ENCODE measurements around the gene CLIP2.
"Not testable (repeated sequence)": the region's sequence is repeated elsewhere in the genome, so short reads cannot be mapped to it uniquely, and the experiment has no call there.

CLIP2 gene

DNA sequence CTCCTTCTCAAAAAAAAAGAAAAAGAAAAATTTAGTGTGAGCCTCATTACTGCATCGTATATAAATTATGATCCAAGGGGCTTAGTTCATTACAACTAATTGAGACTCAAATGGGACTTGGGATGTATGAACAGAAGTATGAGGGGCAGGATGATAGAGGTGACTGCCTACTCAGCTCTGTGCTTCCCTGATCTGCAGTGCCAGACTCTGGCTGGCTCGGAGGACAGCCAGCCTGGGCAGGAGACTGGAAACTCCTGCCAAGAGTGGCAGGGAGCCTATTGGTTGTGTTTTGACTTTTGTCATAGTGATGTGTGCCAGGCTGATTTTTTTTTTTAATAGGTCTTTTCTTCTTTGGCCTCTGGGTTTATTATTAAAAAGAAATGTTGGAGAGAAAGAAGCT, 90.7 kb downstream of the CLIP2 start:
- peak; percentile 96 for TF ChIP-seq ZNF70 (CRISPR knock-in tag; IDR thresholded peaks at IDR 0.05)
- no peak for TF ChIP-seq GLIS3 (CRISPR knock-in tag; IDR thresholded peaks at IDR 0.05)
- no peak for ATAC-seq

DNA sequence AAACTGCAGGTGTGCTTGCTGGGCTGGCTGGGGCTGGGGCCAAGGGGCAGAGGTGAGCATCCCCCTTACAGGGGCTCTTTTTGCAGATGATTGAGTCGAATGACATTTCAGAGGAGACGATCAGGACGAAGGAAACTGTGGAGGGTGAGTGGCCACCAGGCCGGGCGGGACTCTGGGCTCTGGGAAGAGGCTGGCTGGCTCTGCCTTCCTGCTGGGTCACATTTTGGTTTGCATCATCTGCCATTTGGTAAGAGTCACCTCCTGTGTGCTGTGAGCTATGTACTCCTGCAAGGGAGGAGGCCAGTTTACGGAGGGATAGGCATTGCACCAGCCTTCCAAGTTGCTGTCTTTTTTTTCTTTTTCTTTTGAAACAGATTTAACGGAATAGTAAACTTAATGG, 91.5 kb downstream of the CLIP2 start:
- TF ChIP-seq, protein P1, sequence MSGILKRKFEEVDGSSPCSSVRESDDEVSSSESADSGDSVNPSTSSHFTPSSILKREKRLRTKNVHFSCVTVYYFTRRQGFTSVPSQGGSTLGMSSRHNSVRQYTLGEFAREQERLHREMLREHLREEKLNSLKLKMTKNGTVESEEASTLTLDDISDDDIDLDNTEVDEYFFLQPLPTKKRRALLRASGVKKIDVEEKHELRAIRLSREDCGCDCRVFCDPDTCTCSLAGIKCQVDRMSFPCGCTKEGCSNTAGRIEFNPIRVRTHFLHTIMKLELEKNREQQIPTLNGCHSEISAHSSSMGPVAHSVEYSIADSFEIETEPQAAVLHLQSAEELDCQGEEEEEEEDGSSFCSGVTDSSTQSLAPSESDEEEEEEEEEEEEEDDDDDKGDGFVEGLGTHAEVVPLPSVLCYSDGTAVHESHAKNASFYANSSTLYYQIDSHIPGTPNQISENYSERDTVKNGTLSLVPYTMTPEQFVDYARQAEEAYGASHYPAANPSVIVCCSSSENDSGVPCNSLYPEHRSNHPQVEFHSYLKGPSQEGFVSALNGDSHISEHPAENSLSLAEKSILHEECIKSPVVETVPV (CRISPR knock-in tag; IDR thresholded peaks at IDR 0.05), result no peak
- TF ChIP-seq CSDC2 (CRISPR knock-in tag; IDR thresholded peaks at IDR 0.05) (no peak), BACH2 (CRISPR knock-in tag; IDR thresholded peaks at IDR 0.05; ENCODE audit: borderline replicate concordance) (no peak), PPARA (CRISPR knock-in tag; IDR thresholded peaks at IDR 0.05; ENCODE audit: borderline replicate concordance) (no peak), ZC3H10 (CRISPR knock-in tag; IDR thresholded peaks at IDR 0.05) (no peak), ISL1 (CRISPR knock-in tag; IDR thresholded peaks at IDR 0.05) (no peak), ZNF70 (CRISPR knock-in tag; IDR thresholded peaks at IDR 0.05) (no peak), SNAI2 (CRISPR knock-in tag; IDR thresholded peaks at IDR 0.05) (no peak), OSR1 (CRISPR knock-in tag; IDR thresholded peaks at IDR 0.05) (no peak), TOX (CRISPR knock-in tag; IDR thresholded peaks at IDR 0.05; ENCODE audit: borderline replicate concordance) (no peak), ZFP30 (CRISPR knock-in tag; IDR thresholded peaks at IDR 0.05) (no peak), ESRRG (CRISPR knock-in tag; IDR thresholded peaks at IDR 0.05) (no peak), RARB (CRISPR knock-in tag; IDR thresholded peaks at IDR 0.05) (no peak), GLIS3 (CRISPR knock-in tag; IDR thresholded peaks at IDR 0.05) (no peak), ZFP3 (CRISPR knock-in tag; IDR thresholded peaks at IDR 0.05) (no peak), ARNTL (CRISPR knock-in tag; IDR thresholded peaks at IDR 0.05; ENCODE audit: borderline replicate concordance, low read depth) (no peak)
- TF ChIP-seq, protein P2, sequence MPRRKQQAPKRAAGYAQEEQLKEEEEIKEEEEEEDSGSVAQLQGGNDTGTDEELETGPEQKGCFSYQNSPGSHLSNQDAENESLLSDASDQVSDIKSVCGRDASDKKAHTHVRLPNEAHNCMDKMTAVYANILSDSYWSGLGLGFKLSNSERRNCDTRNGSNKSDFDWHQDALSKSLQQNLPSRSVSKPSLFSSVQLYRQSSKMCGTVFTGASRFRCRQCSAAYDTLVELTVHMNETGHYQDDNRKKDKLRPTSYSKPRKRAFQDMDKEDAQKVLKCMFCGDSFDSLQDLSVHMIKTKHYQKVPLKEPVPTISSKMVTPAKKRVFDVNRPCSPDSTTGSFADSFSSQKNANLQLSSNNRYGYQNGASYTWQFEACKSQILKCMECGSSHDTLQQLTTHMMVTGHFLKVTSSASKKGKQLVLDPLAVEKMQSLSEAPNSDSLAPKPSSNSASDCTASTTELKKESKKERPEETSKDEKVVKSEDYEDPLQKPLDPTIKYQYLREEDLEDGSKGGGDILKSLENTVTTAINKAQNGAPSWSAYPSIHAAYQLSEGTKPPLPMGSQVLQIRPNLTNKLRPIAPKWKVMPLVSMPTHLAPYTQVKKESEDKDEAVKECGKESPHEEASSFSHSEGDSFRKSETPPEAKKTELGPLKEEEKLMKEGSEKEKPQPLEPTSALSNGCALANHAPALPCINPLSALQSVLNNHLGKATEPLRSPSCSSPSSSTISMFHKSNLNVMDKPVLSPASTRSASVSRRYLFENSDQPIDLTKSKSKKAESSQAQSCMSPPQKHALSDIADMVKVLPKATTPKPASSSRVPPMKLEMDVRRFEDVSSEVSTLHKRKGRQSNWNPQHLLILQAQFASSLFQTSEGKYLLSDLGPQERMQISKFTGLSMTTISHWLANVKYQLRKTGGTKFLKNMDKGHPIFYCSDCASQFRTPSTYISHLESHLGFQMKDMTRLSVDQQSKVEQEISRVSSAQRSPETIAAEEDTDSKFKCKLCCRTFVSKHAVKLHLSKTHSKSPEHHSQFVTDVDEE (CRISPR knock-in tag; IDR thresholded peaks at IDR 0.05), result no peak
- TF ChIP-seq, protein P3, sequence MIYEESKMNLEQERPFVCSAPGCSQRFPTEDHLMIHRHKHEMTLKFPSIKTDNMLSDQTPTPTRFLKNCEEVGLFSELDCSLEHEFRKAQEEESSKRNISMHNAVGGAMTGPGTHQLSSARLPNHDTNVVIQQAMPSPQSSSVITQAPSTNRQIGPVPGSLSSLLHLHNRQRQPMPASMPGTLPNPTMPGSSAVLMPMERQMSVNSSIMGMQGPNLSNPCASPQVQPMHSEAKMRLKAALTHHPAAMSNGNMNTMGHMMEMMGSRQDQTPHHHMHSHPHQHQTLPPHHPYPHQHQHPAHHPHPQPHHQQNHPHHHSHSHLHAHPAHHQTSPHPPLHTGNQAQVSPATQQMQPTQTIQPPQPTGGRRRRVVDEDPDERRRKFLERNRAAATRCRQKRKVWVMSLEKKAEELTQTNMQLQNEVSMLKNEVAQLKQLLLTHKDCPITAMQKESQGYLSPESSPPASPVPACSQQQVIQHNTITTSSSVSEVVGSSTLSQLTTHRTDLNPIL (CRISPR knock-in tag; IDR thresholded peaks at IDR 0.05; ENCODE audit: low read depth), result no peak
- TF ChIP-seq, protein P4, sequence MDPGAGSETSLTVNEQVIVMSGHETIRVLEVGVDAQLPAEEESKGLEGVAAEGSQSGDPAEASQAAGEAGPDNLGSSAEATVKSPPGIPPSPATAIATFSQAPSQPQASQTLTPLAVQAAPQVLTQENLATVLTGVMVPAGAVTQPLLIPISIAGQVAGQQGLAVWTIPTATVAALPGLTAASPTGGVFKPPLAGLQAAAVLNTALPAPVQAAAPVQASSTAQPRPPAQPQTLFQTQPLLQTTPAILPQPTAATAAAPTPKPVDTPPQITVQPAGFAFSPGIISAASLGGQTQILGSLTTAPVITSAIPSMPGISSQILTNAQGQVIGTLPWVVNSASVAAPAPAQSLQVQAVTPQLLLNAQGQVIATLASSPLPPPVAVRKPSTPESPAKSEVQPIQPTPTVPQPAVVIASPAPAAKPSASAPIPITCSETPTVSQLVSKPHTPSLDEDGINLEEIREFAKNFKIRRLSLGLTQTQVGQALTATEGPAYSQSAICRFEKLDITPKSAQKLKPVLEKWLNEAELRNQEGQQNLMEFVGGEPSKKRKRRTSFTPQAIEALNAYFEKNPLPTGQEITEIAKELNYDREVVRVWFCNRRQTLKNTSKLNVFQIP (CRISPR knock-in tag; IDR thresholded peaks at IDR 0.05; ENCODE audit: borderline replicate concordance, low read depth), result no peak
- no peak for ATAC-seq

DNA sequence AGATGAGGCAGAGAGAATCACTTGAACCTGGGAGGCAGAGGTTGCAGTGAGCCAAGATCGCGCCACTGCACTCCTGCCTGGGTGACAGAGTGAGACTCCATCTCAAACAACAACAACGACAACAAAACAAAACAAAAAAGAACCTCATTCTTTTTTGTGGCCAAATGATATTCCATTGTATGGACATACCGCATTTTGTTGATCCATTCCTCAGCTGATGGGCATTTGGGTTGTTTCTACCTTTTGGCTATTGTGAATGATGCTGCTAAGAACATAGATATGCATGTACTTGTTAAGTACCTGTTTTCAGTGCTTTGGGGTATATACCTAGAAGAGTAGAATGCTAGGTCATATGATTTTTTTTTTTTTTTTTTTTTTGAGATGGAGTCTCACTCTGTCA, 94.9 kb downstream of the CLIP2 start:
- not testable (repeated sequence) for ATAC-seq
- peak; percentile 97 for TF ChIP-seq ZNF8 (CRISPR knock-in tag; IDR thresholded peaks at IDR 0.05)

DNA sequence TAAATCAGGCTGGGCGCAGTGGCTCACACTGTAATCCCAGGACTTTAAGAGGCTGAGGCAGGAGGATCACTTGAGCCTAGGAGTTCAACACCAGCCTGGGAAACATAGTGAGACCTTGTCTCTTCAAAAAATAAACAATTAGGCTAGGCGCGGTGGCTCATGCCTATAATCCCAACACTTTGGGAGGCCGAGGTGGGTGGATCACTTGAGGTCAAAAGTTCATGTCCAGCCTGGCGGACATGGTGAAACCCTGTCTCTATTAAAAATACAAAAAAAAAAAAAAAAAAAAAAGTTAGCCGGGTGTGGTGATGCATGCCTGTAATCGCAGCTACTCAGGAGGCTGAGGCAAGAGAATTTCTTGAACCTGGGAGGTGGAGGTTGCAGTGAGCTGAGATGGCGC, 95.6 kb downstream of the CLIP2 start:
- not testable (repeated sequence) for ATAC-seq

DNA sequence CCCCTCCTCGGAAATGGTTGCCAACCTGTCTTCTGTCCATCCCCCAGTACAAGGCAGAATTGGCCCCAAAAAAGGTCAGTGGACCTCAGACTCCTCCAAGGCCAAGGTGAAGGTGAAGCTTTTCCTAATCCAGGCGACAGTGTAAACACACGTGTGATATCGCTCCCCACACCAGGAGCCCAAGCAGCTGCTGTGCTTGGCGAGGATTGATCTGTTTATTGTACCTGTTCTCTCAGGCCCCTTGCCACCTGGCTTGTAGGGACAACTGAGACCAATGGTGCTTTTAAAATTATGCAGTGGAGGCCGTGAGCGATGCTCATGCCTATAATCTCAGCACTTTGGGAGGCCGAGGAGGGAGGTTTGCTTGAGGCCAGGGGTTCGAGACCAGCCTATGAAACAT, 98.4 kb downstream of the CLIP2 start:
- TF ChIP-seq ZFP3 (CRISPR knock-in tag; IDR thresholded peaks at IDR 0.05) (no peak), PPARA (CRISPR knock-in tag; IDR thresholded peaks at IDR 0.05; ENCODE audit: borderline replicate concordance) (no peak), ZFP30 (CRISPR knock-in tag; IDR thresholded peaks at IDR 0.05) (no peak)
- no peak for ATAC-seq

Measured in SK-N-SH treated with all-trans-retinoic acid at 6 μM for 48 hours (cell line).